GM12865 (cell line): ENCODE measurements around the gene PLEKHA5.
"Not testable (repeated sequence)": the region's sequence is repeated elsewhere in the genome, so short reads cannot be mapped to it uniquely, and the experiment has no call there.

Experiments
- DNase-seq: peaks from one replicate; pipeline ENCODE4 v3.0.0; 2010; ENCODE audit warnings: low read depth
- H3K4me3 ChIP-seq: 2 replicates; pipeline ENCODE4 v1.5.1; 2011; ENCODE audit warnings: mild to moderate bottlenecking, low read depth, low read length, control low read depth
- CTCF ChIP-seq: IDR thresholded peaks from 2 replicates; pipeline ENCODE4 v1.5.1; 2011; ENCODE audit warnings: low read length, control low read depth, low read depth, inconsistent platforms; ENCODE audit not compliant: insufficient read depth; ENCODE audit errors: missing control alignments

Gene PLEKHA5

GRCh38 chr12:19316425-19316824 lies 186.9 kb downstream of the PLEKHA5 start:
- DNase-seq, result no peak
- no peak for TF ChIP-seq CTCF
- H3K4me3 ChIP-seq, result no peak overlapping the region

- TF ChIP-seq CTCF, result no peak
These were observed 192.8 kb downstream of the PLEKHA5 start for GRCh38 chr12:19322376-19322775.

DNA sequence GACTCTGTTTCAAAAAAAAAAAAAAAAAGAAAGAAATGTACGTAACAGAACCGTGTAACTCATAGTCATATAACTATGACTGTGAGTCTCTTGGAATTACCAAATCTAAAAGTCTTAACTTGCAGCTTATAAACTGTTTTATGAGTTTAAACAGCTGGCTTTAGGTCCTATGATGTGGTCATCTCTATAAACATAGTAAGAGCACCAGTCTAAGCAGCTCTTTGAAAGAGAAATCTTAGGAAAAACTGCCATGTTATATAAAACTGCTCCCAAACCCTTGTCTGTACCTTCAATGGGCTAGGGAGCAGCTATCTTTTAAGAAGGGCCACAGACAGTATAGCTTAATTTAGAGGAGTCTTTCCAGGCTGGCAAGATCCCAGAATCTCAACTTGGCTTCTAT lies 194.3 kb downstream of the PLEKHA5 start:
- no peak for TF ChIP-seq CTCF
- H3K4me3 ChIP-seq, result no peak overlapping the region
- DNase-seq, result no peak

More at GRCh38 chr12:19322376-19322775, 192.8 kb downstream of the PLEKHA5 start:
- no peak overlapping the region for H3K4me3 ChIP-seq
- no peak for DNase-seq

DNA sequence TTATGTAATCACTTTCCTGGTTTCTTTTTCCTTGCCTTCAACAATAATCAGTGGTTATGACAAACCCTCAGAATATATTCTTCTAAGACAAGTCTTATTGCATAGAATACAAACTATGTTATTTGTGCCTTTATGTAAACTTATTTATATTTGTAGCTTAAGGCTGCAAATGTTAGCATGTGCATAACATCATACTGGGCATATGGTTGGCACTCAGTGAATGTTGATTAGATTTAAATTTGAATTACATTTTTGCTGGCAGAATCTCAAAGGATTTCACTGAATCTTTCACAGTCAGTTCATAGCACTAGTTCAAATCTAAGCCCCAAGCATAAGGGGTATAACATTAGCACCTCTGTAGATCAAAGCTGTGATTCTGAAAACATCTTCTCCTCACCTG lies 196.6 kb downstream of the PLEKHA5 start:
- TF ChIP-seq CTCF, result no peak
- no peak for DNase-seq

GRCh38 chr12:19332196-19332595 lies 202.7 kb downstream of the PLEKHA5 start:
- TF ChIP-seq CTCF, result no peak
- no peak for DNase-seq
- no peak overlapping the region for H3K4me3 ChIP-seq

More for the DNA sequence above, 196.6 kb downstream of the PLEKHA5 start:
- H3K4me3 ChIP-seq, result no peak overlapping the region

- no peak overlapping the region for H3K4me3 ChIP-seq
- no peak for DNase-seq
- TF ChIP-seq CTCF, result no peak
These were observed 208.9 kb downstream of the PLEKHA5 start for GRCh38 chr12:19338405-19338804.

DNA sequence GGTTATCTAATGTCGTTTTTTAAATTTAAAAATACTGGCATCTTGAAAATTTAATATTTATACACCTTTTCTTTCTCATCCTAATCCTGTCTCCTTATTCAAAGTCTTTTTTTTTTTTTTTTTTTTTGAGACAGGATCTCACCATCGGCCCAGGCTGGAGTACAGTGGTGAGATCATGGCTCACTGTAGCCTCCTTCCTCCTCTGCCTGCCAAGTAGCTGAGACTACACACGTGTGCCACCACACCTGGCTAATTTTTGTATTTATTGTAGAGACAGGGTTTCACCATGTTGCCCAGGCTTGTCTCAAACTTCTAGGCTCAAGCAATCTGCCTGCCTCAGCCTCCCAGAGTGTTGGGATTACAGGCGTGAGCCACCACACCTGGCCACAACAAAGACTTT lies 221.3 kb downstream of the PLEKHA5 start:
- H3K4me3 ChIP-seq, result not testable (repeated sequence)
- peak; percentile 5 for DNase-seq
